ENCODE data around the gene LINGO4. TPM values are rescaled to one million over a fixed set of nuclear protein-coding genes. Genes with fewer than 3 reads are reported as not detected.
A peak's percentile ranks its signal among the peaks of the same experiment; 100 is the strongest.

Gene LINGO4
- total RNA-seq, 2 experiments from 2014 or later = not detected

DNA sequence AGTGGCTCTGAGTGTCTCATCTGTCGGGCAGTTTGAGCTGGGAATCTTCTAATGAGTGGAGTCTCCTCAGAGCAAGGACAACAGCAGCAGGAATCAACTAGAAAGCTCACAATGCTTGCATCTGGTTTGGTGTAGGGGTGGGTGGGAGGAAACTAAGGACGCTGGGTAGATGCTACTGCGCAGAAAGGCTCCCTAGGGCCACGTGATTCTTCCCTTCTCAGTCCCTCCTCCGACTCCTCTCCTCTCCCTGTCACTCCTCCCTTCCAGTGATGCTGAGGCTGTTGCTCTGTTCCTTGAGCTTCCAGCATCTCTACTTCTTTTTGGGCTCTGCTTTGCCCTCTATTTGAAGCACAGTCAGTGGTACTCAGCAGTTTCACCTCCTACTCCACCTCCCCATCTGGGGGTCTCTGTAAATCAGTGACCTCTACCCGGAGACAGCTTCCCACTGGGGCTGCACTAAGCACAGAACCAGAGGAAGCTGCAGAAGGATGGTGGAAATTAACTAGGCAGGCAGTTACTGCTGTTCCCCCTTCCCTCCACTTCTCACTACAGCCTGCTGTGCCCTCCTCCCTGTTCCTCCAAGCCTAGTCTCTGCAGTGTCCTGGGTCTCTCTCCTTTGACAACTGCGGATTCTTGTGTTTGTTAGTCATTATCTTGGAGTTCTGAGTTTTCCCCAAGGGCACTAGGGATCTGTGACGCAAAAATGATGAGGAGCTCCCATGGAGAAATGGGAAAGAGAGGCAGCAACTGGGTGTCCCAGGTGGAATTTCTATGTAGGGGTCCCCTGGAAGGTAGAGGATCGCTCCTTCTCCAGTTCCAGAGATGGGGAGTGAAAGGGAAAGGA, 5.8 kb downstream of the LINGO4 start:
- ATAC-seq (no peak), DNase-seq (no peak)
- Mint-ChIP-seq H3K36me3 (ENCODE audit: low read depth) (no peaks in the 10 kb centered on the region), H3K9me3 (no peaks in the 10 kb centered on the region), H3K27me3 (no peaks in the 10 kb centered on the region), H3K4me1 (ENCODE audit: low read depth) (peaks cover 10% of the 10 kb centered on the region), H3K27ac (no peak overlapping the region), H3K4me3 (no peak overlapping the region)
- ChIA-PET POLR2A (interaction anchor here (0.8 to 0.9 kb wide), 2 partner anchors 9 to 27 kb away, joined by 3 to 4 read pairs; partner anchors contain the start of gene TDRKH), CTCF (interaction anchor here (1.0 to 1.2 kb wide), 2 partner anchors 10 to 65 kb away, joined by 3 to 4 read pairs; no protein-coding TSS in a partner anchor)
- no peak for TF ChIP-seq CTCF (IDR thresholded peaks at IDR 0.05)
- intact Hi-C loops (cut with micrococcal nuclease) = no loop called here

- H3K27ac Mint-ChIP-seq = no peak overlapping the region
- intact Hi-C loops (cut with micrococcal nuclease) = no loop called here
- CTCF ChIA-PET = interaction anchor here (1.0 to 1.2 kb wide), 2 partner anchors 9 to 64 kb away, joined by 3 to 4 read pairs; no protein-coding TSS in a partner anchor
- H3K36me3 Mint-ChIP-seq (ENCODE audit: low read depth) = no peaks in the 10 kb centered on the region
- H3K4me1 Mint-ChIP-seq (ENCODE audit: low read depth) = peaks cover 10% of the 10 kb centered on the region
- H3K27me3 Mint-ChIP-seq = no peaks in the 10 kb centered on the region
- H3K4me3 Mint-ChIP-seq = no peak overlapping the region
- POLR2A ChIA-PET = interaction anchor here (0.6 to 0.9 kb wide), 2 partner anchors 9 to 35 kb away, joined by 3 read pairs; partner anchors contain the start of genes MRPL9 and TDRKH
- ATAC-seq (no peak), DNase-seq (no peak)
- TF ChIP-seq CTCF (IDR thresholded peaks at IDR 0.05) = no peak
- H3K9me3 Mint-ChIP-seq = no peaks in the 10 kb centered on the region
Observed at GRCh38 chr1:151798571-151798970, 6.6 kb downstream of the LINGO4 start.

GRCh38 chr1:151790940-151791651, 14.1 kb downstream of the LINGO4 start:
- no peaks in the 10 kb centered on the region for H3K27me3 Mint-ChIP-seq
- H3K9me3 Mint-ChIP-seq = no peaks in the 10 kb centered on the region
- intact Hi-C loops (cut with micrococcal nuclease) = loop anchor here (5.0 kb wide), 1 partner anchor 36 kb away; no protein-coding TSS in a partner anchor
- peak overlapping the region; percentile 79 for H3K27ac Mint-ChIP-seq
- H3K4me3 Mint-ChIP-seq = peak overlapping the region; percentile 91
- no peak for TF ChIP-seq CTCF (IDR thresholded peaks at IDR 0.05)
- H3K36me3 Mint-ChIP-seq (ENCODE audit: low read depth) = no peaks in the 10 kb centered on the region
- POLR2A ChIA-PET = no interaction called here
- peaks cover 23% of the 10 kb centered on the region for H3K4me1 Mint-ChIP-seq (ENCODE audit: low read depth)
- peak; percentile 1 for ATAC-seq
- CTCF ChIA-PET = no interaction called here
- peak; percentile 29 for DNase-seq

- Mint-ChIP-seq H3K36me3 (ENCODE audit: low read depth) (no peaks in the 10 kb centered on the region), H3K9me3 (no peaks in the 10 kb centered on the region), H3K27ac (peak within 1 kb of the TSS; percentile 79), H3K4me3 (peak within 1 kb of the TSS; percentile 91), H3K27me3 (no peaks in the 10 kb centered on the region), H3K4me1 (ENCODE audit: low read depth) (peaks cover 23% of the 10 kb centered on the region)
- DNase-seq (peak; percentile 99), ATAC-seq (peak; percentile 99)
- intact Hi-C loops (cut with micrococcal nuclease) = loop anchor here (5.0 kb wide), 1 partner anchor 37 kb away; no protein-coding TSS in a partner anchor
- ChIA-PET CTCF (interaction anchor here (1.0 to 2.3 kb wide), 6 partner anchors 8 to 256 kb away, joined by 3 to 12 read pairs (median 3); partner anchors contain the start of gene MRPL9), POLR2A (interaction anchor here (1.0 to 1.6 kb wide), 9 partner anchors 8 to 509 kb away, joined by 3 to 7 read pairs (median 3); partner anchors contain the start of genes MRPL9 and ZNF687)
- TF ChIP-seq CTCF (IDR thresholded peaks at IDR 0.05) = no peak
Observed at GRCh38 chr1:151790071-151790939, 14.9 kb downstream of the LINGO4 start, which contains the start of gene TDRKH. Gene TDRKH, minus strand, starts transcription at chr1:151790500. Its CDS starts 7,478 bp downstream, at chr1:151783022.

Measured in activated CD8-positive, alpha-beta T cell treated with anti-CD3 and anti-CD28 coated beads for 36 hours (primary cell).